ENCODE results near the gene HDGFL2. TPM values are rescaled to one million over a fixed set of nuclear protein-coding genes. Genes with fewer than 3 reads are reported as not detected.

Gene HDGFL2
- total and polyA plus RNA-seq, 4 donors, result 3.4 to 15.7 (median 14.1) TPM

DNA sequence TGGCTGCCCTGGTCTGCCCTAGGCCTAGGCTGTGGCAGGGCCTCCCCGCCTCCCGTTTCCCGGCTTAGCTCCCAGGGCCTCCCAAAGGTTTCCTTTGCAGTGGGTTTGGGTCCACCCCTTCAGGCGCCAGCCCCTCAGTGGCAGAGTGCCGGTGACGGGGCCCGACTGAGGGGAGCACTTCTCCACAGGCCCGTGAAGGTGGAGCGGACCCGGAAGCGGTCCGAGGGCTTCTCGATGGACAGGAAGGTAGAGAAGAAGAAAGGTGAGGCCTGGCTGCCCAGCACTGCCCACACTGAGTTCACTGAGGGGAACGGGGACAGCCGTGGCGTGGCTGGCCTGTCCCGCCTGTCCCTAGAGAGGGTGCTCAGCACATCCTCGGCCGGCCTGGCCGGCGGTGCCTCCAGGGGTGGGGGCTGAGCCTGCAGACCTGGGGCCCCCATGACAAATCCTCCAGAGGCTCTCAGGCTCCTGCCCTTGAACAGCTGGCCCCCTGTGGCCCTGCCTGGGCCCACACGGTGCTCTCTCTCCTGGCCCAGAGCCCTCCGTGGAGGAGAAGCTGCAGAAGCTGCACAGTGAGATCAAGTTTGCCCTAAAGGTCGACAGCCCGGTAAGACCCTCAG, 25.8 kb downstream of the HDGFL2 start:
- WGBS, result 96% methylated on average over 25 of the region's 25 CpGs
- TF ChIP-seq RAD21 (IDR thresholded peaks at IDR 0.05) (no peak), GABPA (IDR thresholded peaks at IDR 0.05 in 1 of 2, conservative IDR thresholded peaks at IDR 0.05 in 1 of 2) (no peak), YY1 (IDR thresholded peaks at IDR 0.05) (no peak), HNF4A (conservative IDR thresholded peaks at IDR 0.05) (no peak), SP1 (IDR thresholded peaks at IDR 0.05) (no peak), JUND (IDR thresholded peaks at IDR 0.05) (no peak), RXRA (IDR thresholded peaks at IDR 0.05) (no peak), TAF1 (conservative IDR thresholded peaks at IDR 0.05) (no peak), FOXA2 (IDR thresholded peaks at IDR 0.05) (no peak)
- TF ChIP-seq, protein P1, sequence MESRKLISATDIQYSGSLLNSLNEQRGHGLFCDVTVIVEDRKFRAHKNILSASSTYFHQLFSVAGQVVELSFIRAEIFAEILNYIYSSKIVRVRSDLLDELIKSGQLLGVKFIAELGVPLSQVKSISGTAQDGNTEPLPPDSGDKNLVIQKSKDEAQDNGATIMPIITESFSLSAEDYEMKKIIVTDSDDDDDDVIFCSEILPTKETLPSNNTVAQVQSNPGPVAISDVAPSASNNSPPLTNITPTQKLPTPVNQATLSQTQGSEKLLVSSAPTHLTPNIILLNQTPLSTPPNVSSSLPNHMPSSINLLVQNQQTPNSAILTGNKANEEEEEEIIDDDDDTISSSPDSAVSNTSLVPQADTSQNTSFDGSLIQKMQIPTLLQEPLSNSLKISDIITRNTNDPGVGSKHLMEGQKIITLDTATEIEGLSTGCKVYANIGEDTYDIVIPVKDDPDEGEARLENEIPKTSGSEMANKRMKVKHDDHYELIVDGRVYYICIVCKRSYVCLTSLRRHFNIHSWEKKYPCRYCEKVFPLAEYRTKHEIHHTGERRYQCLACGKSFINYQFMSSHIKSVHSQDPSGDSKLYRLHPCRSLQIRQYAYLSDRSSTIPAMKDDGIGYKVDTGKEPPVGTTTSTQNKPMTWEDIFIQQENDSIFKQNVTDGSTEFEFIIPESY (IDR thresholded peaks at IDR 0.05), result no peak
- TF ChIP-seq, protein P2, sequence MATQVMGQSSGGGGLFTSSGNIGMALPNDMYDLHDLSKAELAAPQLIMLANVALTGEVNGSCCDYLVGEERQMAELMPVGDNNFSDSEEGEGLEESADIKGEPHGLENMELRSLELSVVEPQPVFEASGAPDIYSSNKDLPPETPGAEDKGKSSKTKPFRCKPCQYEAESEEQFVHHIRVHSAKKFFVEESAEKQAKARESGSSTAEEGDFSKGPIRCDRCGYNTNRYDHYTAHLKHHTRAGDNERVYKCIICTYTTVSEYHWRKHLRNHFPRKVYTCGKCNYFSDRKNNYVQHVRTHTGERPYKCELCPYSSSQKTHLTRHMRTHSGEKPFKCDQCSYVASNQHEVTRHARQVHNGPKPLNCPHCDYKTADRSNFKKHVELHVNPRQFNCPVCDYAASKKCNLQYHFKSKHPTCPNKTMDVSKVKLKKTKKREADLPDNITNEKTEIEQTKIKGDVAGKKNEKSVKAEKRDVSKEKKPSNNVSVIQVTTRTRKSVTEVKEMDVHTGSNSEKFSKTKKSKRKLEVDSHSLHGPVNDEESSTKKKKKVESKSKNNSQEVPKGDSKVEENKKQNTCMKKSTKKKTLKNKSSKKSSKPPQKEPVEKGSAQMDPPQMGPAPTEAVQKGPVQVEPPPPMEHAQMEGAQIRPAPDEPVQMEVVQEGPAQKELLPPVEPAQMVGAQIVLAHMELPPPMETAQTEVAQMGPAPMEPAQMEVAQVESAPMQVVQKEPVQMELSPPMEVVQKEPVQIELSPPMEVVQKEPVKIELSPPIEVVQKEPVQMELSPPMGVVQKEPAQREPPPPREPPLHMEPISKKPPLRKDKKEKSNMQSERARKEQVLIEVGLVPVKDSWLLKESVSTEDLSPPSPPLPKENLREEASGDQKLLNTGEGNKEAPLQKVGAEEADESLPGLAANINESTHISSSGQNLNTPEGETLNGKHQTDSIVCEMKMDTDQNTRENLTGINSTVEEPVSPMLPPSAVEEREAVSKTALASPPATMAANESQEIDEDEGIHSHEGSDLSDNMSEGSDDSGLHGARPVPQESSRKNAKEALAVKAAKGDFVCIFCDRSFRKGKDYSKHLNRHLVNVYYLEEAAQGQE (IDR thresholded peaks at IDR 0.05), result no peak
- TF ChIP-seq, protein P3, sequence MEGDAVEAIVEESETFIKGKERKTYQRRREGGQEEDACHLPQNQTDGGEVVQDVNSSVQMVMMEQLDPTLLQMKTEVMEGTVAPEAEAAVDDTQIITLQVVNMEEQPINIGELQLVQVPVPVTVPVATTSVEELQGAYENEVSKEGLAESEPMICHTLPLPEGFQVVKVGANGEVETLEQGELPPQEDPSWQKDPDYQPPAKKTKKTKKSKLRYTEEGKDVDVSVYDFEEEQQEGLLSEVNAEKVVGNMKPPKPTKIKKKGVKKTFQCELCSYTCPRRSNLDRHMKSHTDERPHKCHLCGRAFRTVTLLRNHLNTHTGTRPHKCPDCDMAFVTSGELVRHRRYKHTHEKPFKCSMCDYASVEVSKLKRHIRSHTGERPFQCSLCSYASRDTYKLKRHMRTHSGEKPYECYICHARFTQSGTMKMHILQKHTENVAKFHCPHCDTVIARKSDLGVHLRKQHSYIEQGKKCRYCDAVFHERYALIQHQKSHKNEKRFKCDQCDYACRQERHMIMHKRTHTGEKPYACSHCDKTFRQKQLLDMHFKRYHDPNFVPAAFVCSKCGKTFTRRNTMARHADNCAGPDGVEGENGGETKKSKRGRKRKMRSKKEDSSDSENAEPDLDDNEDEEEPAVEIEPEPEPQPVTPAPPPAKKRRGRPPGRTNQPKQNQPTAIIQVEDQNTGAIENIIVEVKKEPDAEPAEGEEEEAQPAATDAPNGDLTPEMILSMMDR (IDR thresholded peaks at IDR 0.05; ENCODE audit: low read depth, low read length, missing input control), result no peak
- Histone ChIP-seq H3K36me3 (ENCODE audit: control insufficient read depth in 4 of 4, insufficient read depth in 3 of 4, low read depth in 1 of 4, low read length in 3 of 4) (peaks cover 5 to 58% (median 21%) of the 10 kb centered on the region in 4 donors), H3K9ac (ENCODE audit: low read depth in 1 of 2, low read length in 2 of 2) (no peak overlapping the region), H3K27ac (ENCODE audit: low read depth in 1 of 2, low read length in 2 of 2) (no peak overlapping the region), H3K27me3 (ENCODE audit: control insufficient read depth in 4 of 4, insufficient read depth in 4 of 4, low read length in 3 of 4) (no peaks in the 10 kb centered on the region), H3K4me3 (ENCODE audit: low read depth in 1 of 3, low read length in 3 of 3) (no peak overlapping the region), H3K4me1 (ENCODE audit: control insufficient read depth in 4 of 4, insufficient read depth in 4 of 4, low read length in 3 of 4) (no peaks in the 10 kb centered on the region), H3K9me3 (ENCODE audit: control insufficient read depth in 4 of 4, low read length in 3 of 4) (no peaks in the 10 kb centered on the region)
- no peak for DNase-seq (ENCODE audit: low spot score)

DNA sequence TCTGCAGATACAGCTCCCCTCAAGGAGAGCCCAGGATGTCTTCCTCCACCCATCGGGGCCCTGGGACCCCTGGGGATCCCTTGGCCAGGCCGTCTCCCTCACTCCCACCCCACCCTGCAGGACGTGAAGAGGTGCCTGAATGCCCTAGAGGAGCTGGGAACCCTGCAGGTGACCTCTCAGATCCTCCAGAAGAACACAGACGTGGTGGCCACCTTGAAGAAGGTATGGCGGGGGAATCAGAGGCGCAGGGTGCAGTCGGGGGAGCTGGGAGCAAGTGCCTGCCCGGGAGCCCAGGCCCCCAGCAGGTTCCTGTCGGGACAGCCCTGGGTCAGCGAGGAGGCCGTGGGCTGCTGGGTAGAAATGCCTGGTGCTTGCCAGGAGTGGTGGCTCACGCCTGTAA, 26.6 kb downstream of the HDGFL2 start:
- H3K36me3 ChIP-seq (ENCODE audit: control insufficient read depth in 4 of 4, insufficient read depth in 3 of 4, low read depth in 1 of 4, low read length in 3 of 4), result peaks cover 6 to 62% (median 20%) of the 10 kb centered on the region in 4 donors
- H3K27ac ChIP-seq (ENCODE audit: low read depth in 1 of 2, low read length in 2 of 2), result no peak overlapping the region
- H3K4me3 ChIP-seq (ENCODE audit: low read depth in 1 of 3, low read length in 3 of 3), result no peak overlapping the region
- H3K27me3 ChIP-seq (ENCODE audit: control insufficient read depth in 4 of 4, insufficient read depth in 4 of 4, low read length in 3 of 4), result no peaks in the 10 kb centered on the region
- no peak for DNase-seq (ENCODE audit: low spot score)
- WGBS, result 93% methylated on average over 12 of the region's 12 CpGs
- H3K9ac ChIP-seq (ENCODE audit: low read depth in 1 of 2, low read length in 2 of 2), result no peak overlapping the region
- TF ChIP-seq RXRA (IDR thresholded peaks at IDR 0.05) (no peak), NR2F2 (IDR thresholded peaks at IDR 0.05) (no peak), HNF4G (IDR thresholded peaks at IDR 0.05) (no peak), YY1 (IDR thresholded peaks at IDR 0.05) (no peak), TAF1 (conservative IDR thresholded peaks at IDR 0.05) (no peak), HNF4A (conservative IDR thresholded peaks at IDR 0.05) (no peak), FOXA1 (IDR thresholded peaks at IDR 0.05) (no peak), SP1 (IDR thresholded peaks at IDR 0.05) (no peak), MAX (IDR thresholded peaks at IDR 0.05) (no peak), RAD21 (IDR thresholded peaks at IDR 0.05) (no peak), GABPA (IDR thresholded peaks at IDR 0.05 in 1 of 2, conservative IDR thresholded peaks at IDR 0.05 in 1 of 2) (no peak), ATF3 (IDR thresholded peaks at IDR 0.05) (no peak), FOXA2 (IDR thresholded peaks at IDR 0.05) (no peak)
- TF ChIP-seq, protein P3 (IDR thresholded peaks at IDR 0.05; ENCODE audit: low read depth, low read length, missing input control), result no peak
- TF ChIP-seq, protein P2 (IDR thresholded peaks at IDR 0.05), result no peak
- H3K9me3 ChIP-seq (ENCODE audit: control insufficient read depth in 4 of 4, low read length in 3 of 4), result no peaks in the 10 kb centered on the region
- H3K4me1 ChIP-seq (ENCODE audit: control insufficient read depth in 4 of 4, insufficient read depth in 4 of 4, low read length in 3 of 4), result no peaks in the 10 kb centered on the region

All from liver (tissue), 9 donors.